ES-I3 (cell line): Measurements from ENCODE around the gene PES1.

Source experiments
- H3K36me3 ChIP-seq: 2 replicates; pipeline ENCODE4 v1.6.1; 2013; ENCODE audit warnings: mild to moderate bottlenecking, low read length, control low read depth, moderate library complexity; ENCODE audit not compliant: insufficient read depth
- H3K4me1 ChIP-seq: 2 replicates; pipeline ENCODE4 v1.6.1; 2013; ENCODE audit warnings: mild to moderate bottlenecking, control low read depth, low read length; ENCODE audit not compliant: insufficient read depth
- H3K9ac ChIP-seq: 2 replicates; pipeline ENCODE4 v1.6.1; 2013; ENCODE audit warnings: low read depth, mild to moderate bottlenecking, low read length, moderate library complexity
- H3K9me3 ChIP-seq: 2 replicates; pipeline ENCODE4 v1.6.1; 2013; ENCODE audit warnings: mild to moderate bottlenecking, low read length, moderate library complexity; ENCODE audit not compliant: control insufficient read depth, insufficient read depth

The PES1 gene

GRCh38 chr22:30539368-30539767, 52.3 kb downstream of the PES1 start:
- H3K9ac ChIP-seq = no peak overlapping the region
- H3K36me3 ChIP-seq = no peaks in the 10 kb centered on the region

GRCh38 chr22:30538280-30538679, 53.4 kb downstream of the PES1 start:
- Histone ChIP-seq H3K9ac (no peak overlapping the region), H3K36me3 (no peaks in the 10 kb centered on the region), H3K9me3 (no peaks in the 10 kb centered on the region), H3K4me1 (peaks cover 9% of the 10 kb centered on the region)

More at GRCh38 chr22:30539368-30539767, 52.3 kb downstream of the PES1 start:
- H3K9me3 ChIP-seq = no peaks in the 10 kb centered on the region
- H3K4me1 ChIP-seq = peaks cover 9% of the 10 kb centered on the region

GRCh38 chr22:30537083-30537731, 54.5 kb downstream of the PES1 start:
- Histone ChIP-seq H3K9me3 (no peaks in the 10 kb centered on the region), H3K9ac (no peak overlapping the region), H3K36me3 (no peaks in the 10 kb centered on the region), H3K4me1 (peaks cover 9% of the 10 kb centered on the region)

GRCh38 chr22:30535182-30535581, 56.5 kb downstream of the PES1 start:
- H3K9me3 ChIP-seq = no peaks in the 10 kb centered on the region
- peaks cover 9% of the 10 kb centered on the region for H3K4me1 ChIP-seq
- no peaks in the 10 kb centered on the region for H3K36me3 ChIP-seq
- no peak overlapping the region for H3K9ac ChIP-seq

- Histone ChIP-seq H3K4me1 (no peaks in the 10 kb centered on the region), H3K36me3 (no peaks in the 10 kb centered on the region), H3K9me3 (no peaks in the 10 kb centered on the region), H3K9ac (no peak overlapping the region)
Measured at GRCh38 chr22:30531651-30532608, 59.8 kb downstream of the PES1 start.

DNA sequence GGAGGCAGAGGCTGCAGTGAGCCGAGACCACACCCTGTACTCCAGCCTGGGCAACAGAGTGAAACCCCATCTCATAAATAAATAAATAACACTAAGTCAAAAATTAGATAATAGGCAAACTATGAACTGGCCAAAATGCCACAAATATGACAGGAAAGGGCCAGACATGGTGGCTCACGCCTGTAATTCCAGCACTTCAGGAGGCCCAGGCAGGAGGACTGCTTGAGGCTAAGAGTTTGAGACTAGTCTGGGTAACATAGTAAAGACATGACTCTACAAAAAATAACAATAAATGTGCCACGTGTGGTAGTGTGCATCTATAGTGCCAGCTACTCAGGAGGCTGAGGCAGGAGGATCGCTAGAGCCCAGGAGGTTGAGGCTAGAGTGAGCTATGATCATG, 65.1 kb downstream of the PES1 start:
- Histone ChIP-seq H3K9ac (no peak overlapping the region), H3K4me1 (no peaks in the 10 kb centered on the region), H3K9me3 (no peaks in the 10 kb centered on the region), H3K36me3 (no peaks in the 10 kb centered on the region)
